SJCRH30 (cell line): Measurements from ENCODE around the gene AGT. TPM values are rescaled to one million over a fixed set of nuclear protein-coding genes. Genes with fewer than 3 reads are reported as not detected.

Experiments
- DNase-seq, 2 experiments: peaks; one replicate each; pipeline ENCODE4 v3.0.0-alpha.2; 2015 to 2020
- H3K27ac ChIP-seq: fragments of 250-450 bp; sonication (Bioruptor Pico); 2 replicates; pipeline ENCODE4 v1.5.1; 2020; ENCODE audit warnings: mild to moderate bottlenecking, moderate library complexity
- H3K27me3 ChIP-seq: fragments of 250-450 bp; sonication (Bioruptor Pico); 2 replicates; pipeline ENCODE4 v1.5.1; 2020; ENCODE audit warnings: mild to moderate bottlenecking, moderate library complexity
- H3K36me3 ChIP-seq: fragments of 250-450 bp; sonication (Bioruptor Pico); 2 replicates; pipeline ENCODE4 v1.5.1; 2020; ENCODE audit warnings: mild to moderate bottlenecking, moderate library complexity
- H3K4me1 ChIP-seq: fragments of 250-450 bp; sonication (Bioruptor Pico); 2 replicates; pipeline ENCODE4 v1.5.1; 2020; ENCODE audit warnings: mild to moderate bottlenecking, moderate library complexity
- H3K4me3 ChIP-seq: fragments of 250-450 bp; sonication (Bioruptor Pico); 2 replicates; pipeline ENCODE4 v1.5.1; 2020; ENCODE audit warnings: mild to moderate bottlenecking, moderate library complexity
- H3K9me3 ChIP-seq: fragments of 250-450 bp; sonication (Bioruptor Pico); replicated peaks from 2 replicates; pipeline ENCODE4 v1.5.1; 2020; ENCODE audit warnings: mild to moderate bottlenecking, moderate library complexity
- total RNA-seq: library from RNA; depleted of rRNA; stranded (reverse); fragments of >200 nt; shearing (Covaris generic); gene quantifications from 2 replicates; pipeline ENCODE4 v1.2.3, GENCODE V29; 2014

The AGT gene
- total RNA-seq, 1 experiment from 2014 or later: 1.8 TPM

- Histone ChIP-seq H3K4me1 (peaks cover 20% of the 10 kb centered on the region), H3K36me3 (no peaks in the 10 kb centered on the region), H3K27me3 (no peaks in the 10 kb centered on the region), H3K4me3 (no peak overlapping the region), H3K27ac (no peak overlapping the region), H3K9me3 (no peaks in the 10 kb centered on the region)
- no peak for DNase-seq
These were observed 35.2 kb upstream of the AGT start for GRCh38 chr1:230749150-230749549.

- H3K27me3 ChIP-seq: no peaks in the 10 kb centered on the region
- H3K4me1 ChIP-seq: peaks cover 15% of the 10 kb centered on the region
- H3K36me3 ChIP-seq: no peaks in the 10 kb centered on the region
- no peak for DNase-seq
- H3K9me3 ChIP-seq: no peaks in the 10 kb centered on the region
- no peak overlapping the region for H3K4me3 ChIP-seq
- H3K27ac ChIP-seq: no peak overlapping the region
These were observed 34.2 kb upstream of the AGT start for GRCh38 chr1:230747890-230748800.

DNA sequence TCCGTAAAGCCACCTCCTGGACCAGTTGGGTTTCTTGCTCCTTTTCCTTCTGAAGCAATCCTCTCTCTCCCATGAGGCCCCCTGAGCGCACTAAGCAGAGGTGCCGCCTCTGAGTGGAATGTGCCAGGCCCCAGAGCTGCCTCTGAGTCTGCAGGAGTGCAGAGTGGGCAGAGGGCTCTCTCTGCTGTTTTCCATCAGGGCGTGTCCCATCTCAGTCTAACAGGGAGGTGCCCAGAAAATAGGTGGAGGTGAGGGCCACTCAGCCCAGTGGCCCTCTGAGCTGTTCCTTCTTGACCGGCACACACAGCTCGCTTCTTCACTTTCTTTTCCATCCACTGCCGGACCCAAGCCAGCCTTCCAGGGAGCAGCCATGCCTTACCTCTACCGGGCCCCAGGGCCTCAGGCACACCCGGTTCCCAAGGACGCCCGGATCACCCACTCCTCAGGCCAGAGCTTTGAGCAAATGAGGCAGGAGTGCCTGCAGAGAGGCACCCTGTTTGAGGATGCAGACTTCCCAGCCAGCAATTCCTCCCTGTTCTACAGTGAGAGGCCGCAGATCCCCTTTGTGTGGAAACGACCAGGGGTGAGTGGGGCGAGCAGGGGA is 33.3 kb upstream of the AGT start, which contains the start of gene CAPN9:
CAPN9 (plus strand) TSS at position 262 of the 604 bp plus-strand sequence; CDS start at position 371, 109 bp downstream.
- Histone ChIP-seq H3K4me3 (no peak within 1 kb of the TSS), H3K9me3 (no peaks in the 10 kb centered on the region), H3K27ac (no peak within 1 kb of the TSS), H3K27me3 (no peaks in the 10 kb centered on the region), H3K4me1 (peaks cover 9% of the 10 kb centered on the region), H3K36me3 (no peaks in the 10 kb centered on the region)
- DNase-seq: no peak

DNA sequence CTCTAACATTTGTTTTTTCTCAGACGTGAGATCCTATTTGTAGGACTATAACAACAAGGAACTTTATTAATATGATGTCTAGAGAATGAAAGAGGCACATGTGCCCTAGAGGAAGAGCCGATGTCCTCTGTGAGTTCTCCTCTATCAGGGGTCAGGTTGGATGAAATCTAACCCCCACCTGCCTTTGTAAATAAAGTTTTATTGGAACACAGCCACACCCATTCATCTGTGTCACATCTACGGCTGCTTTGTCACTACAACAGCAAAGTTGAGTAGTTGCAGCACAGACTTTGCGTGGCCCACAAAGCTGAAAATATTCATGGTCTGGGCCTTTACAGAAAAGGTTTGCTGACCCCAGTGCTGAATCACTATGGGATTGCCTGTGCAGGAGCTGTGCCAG is 32.7 kb upstream of the AGT start:
- H3K27me3 ChIP-seq: no peaks in the 10 kb centered on the region
- H3K9me3 ChIP-seq: no peaks in the 10 kb centered on the region
- H3K36me3 ChIP-seq: no peaks in the 10 kb centered on the region
- H3K27ac ChIP-seq: no peak overlapping the region
- H3K4me3 ChIP-seq: no peak overlapping the region
- peaks cover 5% of the 10 kb centered on the region; the same call in 1 of the 2 replicates for H3K4me1 ChIP-seq
- no peak for DNase-seq

DNA sequence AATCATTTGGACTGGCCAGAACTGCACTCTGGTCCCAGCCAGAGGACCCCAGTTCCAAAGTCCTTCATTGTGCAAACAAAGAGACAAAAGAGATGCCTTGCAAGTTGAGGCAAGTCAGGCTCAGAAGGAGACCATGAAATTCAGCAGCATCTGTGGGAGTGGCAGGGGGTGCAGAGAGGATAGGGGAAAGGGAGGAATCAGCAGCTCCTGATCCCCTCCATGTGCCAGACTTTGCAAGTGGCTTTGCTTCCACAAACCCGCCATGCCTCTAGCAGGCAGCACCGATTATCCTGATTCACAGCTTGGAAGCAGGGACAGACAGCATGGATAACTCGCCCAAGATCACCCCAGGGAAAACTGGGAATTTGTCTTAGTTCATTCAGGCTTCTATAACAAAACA is 31.1 kb upstream of the AGT start:
- H3K27ac ChIP-seq: no peak overlapping the region
- no peaks in the 10 kb centered on the region for H3K27me3 ChIP-seq

DNA sequence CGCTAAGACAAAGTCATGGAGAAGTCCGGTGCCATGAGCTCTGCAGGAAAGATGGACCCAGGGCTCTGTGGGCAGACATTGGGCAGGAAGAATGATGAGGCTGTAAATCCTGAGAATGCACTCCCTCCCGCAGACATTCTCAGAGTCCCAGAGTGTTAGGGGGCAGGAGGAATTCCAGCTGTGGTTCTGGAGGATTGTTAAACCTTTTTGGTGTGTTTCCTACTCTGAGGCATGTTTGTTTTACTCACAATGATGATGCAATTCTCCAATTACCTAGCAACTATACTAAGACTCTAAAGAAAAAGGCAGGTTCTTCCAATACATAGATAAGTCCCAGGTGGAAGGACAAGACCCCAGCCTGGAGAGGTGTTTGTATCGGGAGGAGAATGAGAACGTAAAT is 30.5 kb upstream of the AGT start:
- Histone ChIP-seq H3K36me3 (no peaks in the 10 kb centered on the region), H3K27ac (no peak overlapping the region), H3K9me3 (no peaks in the 10 kb centered on the region), H3K4me1 (peaks cover 1% of the 10 kb centered on the region; the same call in 1 of the 2 replicates), H3K4me3 (no peak overlapping the region), H3K27me3 (no peaks in the 10 kb centered on the region)
- no peak for DNase-seq

More for the DNA sequence above, 31.1 kb upstream of the AGT start:
- no peaks in the 10 kb centered on the region for H3K9me3 ChIP-seq
- H3K4me1 ChIP-seq: peaks cover 5% of the 10 kb centered on the region; the same call in 1 of the 2 replicates
- H3K36me3 ChIP-seq: no peaks in the 10 kb centered on the region
- H3K4me3 ChIP-seq: no peak overlapping the region
- peak in 1 of 2 experiments; percentile 17 for DNase-seq

DNA sequence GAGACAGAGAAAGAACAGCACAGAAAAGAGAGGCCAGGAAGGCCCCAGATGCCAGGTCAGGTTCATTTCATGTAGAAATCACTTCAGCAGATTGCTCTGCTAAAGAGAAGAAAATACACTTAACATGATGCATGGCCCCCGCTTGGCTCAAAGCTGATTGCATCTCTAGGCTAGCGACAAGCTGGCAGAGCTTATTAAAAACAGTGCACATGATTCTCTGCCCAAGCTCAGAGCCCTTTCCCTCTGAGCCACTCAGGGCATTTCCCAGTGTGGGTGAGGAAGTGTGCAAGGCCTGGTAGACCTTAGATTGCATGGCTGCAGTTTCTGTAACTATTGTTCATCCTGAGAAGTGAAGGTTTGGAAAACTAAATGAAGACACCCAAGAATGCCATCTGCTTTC is 30.0 kb upstream of the AGT start:
- no peak for DNase-seq
- H3K27ac ChIP-seq: no peak overlapping the region
- no peaks in the 10 kb centered on the region; the same call in 1 of the 2 replicates for H3K4me1 ChIP-seq
- H3K27me3 ChIP-seq: no peaks in the 10 kb centered on the region
- no peak overlapping the region for H3K4me3 ChIP-seq
- H3K36me3 ChIP-seq: no peaks in the 10 kb centered on the region
- no peaks in the 10 kb centered on the region for H3K9me3 ChIP-seq

DNA sequence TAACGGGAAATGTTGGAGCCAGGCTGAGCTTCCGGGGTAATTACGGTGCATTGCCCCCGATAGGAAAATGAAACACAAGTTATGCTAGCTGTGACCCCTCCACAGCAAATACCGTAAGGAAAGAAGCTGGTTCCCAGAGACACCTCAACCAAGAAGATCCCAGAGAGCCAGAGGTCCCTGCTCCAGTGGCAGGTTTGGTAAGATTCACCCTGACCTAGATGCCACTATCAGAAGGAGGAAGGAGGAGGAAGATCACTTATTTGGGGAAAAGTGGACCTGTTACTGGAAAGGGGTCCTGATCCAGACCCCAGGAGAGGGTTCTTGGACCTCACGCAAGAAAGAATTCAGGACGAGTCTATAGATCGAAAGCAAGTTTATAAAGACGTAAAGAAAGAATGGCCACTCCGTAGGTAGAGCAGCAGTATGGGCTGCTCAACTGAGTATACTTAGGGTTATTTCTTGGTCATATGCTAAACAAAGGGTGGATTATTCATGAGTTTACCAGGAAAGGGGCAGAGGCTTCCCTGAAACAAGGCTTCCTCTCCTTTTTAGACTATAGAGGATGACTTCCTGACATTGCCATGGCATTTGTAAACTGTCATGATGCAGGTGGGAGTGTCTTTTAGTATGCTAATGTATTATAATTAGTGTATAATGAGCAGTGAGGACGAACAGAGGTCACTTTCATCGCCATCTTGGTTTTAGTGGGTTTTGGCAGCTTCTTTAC is 25.8 kb upstream of the AGT start:
- H3K36me3 ChIP-seq: no peaks in the 10 kb centered on the region
- H3K27me3 ChIP-seq: no peaks in the 10 kb centered on the region
- DNase-seq: no peak
- no peak overlapping the region for H3K27ac ChIP-seq
- no peaks in the 10 kb centered on the region; the same call in 1 of the 2 replicates for H3K4me1 ChIP-seq
- H3K9me3 ChIP-seq: no peaks in the 10 kb centered on the region
- no peak overlapping the region for H3K4me3 ChIP-seq

- no peak for DNase-seq
These were observed 23.8 kb upstream of the AGT start for GRCh38 chr1:230737622-230738262.

DNA sequence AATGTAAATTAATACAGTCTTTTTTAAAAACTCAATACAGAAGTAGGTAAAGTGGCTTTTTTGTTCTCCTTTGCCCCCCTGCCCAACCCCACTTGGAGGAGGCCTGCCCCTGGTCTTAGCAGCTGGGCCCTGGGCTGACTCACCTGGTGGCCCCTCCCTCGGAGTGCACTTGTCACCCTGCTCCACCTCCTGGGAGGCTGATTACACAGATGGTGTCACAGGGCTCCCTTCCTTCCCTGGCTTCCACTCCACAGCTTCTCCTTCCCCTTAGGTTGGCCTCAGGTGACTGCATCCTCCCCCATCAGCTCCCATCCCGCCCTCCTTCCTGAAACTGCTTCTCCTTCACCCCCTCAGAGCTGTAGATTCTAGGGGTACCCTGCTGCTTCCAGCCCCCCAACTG is 21.5 kb upstream of the AGT start:
- no peaks in the 10 kb centered on the region for H3K4me1 ChIP-seq
- H3K4me3 ChIP-seq: no peak overlapping the region
- H3K9me3 ChIP-seq: no peaks in the 10 kb centered on the region
- H3K36me3 ChIP-seq: no peaks in the 10 kb centered on the region
- no peaks in the 10 kb centered on the region for H3K27me3 ChIP-seq
- H3K27ac ChIP-seq: no peak overlapping the region
- DNase-seq: no peak

More at GRCh38 chr1:230737622-230738262, 23.8 kb upstream of the AGT start:
- no peaks in the 10 kb centered on the region for H3K9me3 ChIP-seq
- H3K27ac ChIP-seq: no peak overlapping the region
- no peaks in the 10 kb centered on the region for H3K4me1 ChIP-seq
- no peaks in the 10 kb centered on the region for H3K36me3 ChIP-seq
- no peak overlapping the region for H3K4me3 ChIP-seq
- no peaks in the 10 kb centered on the region for H3K27me3 ChIP-seq

DNA sequence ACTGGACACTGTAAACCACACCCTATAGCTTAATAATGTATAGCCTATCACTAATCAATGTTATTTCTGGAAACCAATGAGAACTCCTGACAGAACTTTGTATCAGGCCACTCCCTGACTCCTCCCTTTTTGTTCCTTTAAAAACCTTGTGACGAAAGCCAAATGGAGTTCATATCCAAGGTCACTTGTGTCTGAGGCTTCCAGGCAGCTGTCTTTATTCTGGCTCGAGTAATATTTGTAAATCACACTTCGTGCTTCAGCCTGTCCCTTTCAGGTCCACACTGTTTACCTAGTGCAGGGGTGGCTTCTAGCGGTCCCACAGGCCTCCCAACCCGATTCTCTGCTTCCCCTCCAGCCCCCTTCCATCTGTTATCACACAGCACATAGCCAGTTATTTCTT is 17.1 kb upstream of the AGT start:
- peak in 1 of 2 experiments; percentile 28 for DNase-seq
- Histone ChIP-seq H3K4me1 (no peaks in the 10 kb centered on the region), H3K27ac (no peak overlapping the region), H3K9me3 (no peaks in the 10 kb centered on the region), H3K36me3 (no peaks in the 10 kb centered on the region), H3K4me3 (no peak overlapping the region), H3K27me3 (no peaks in the 10 kb centered on the region)

GRCh38 chr1:230728710-230729392 is 14.9 kb upstream of the AGT start:
- no peaks in the 10 kb centered on the region for H3K36me3 ChIP-seq
- H3K27ac ChIP-seq: no peak overlapping the region
- H3K4me3 ChIP-seq: no peak overlapping the region
- DNase-seq: no peak
- H3K27me3 ChIP-seq: no peaks in the 10 kb centered on the region
- no peaks in the 10 kb centered on the region for H3K4me1 ChIP-seq
- H3K9me3 ChIP-seq: no peaks in the 10 kb centered on the region

DNA sequence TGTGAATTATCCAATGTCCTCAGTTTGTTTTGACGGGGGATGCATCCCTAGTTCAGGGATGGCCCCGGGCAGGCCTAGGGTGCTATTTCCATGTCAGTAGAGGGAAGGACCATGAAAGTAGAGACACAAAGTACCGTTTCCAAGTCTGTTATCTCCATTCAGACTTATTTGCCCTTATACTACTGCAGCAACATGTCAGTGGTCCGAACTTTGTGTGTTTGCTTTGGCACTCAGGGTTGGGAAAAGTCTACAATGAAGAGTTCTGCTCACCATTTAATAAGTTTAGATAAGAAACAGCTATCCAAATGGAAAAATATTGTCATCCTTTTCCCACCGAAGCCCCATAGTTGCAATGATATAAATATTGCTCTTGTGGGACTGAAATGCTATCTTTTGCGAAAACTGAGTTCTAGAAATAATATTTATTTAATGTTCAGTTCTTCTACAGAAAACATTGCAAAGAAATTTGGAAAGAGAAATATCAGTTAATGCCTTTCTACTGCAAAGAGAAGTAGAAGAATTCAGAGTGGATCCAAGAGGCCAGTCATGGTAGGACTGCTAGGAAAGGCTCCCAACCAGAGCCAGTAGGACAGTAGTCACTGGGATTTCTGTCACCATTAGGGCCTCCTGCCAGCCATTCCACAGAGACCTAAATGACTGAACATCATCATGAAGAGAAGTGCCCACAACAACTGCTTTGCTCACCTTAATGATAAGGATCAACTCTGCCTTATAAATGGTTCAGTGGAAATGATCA is 11.5 kb upstream of the AGT start:
- Histone ChIP-seq H3K4me3 (no peak overlapping the region), H3K9me3 (no peaks in the 10 kb centered on the region), H3K27ac (no peak overlapping the region), H3K36me3 (no peaks in the 10 kb centered on the region), H3K4me1 (no peaks in the 10 kb centered on the region), H3K27me3 (no peaks in the 10 kb centered on the region)
- no peak for DNase-seq
